T47D (cell line): ENCODE data around the gene KCNJ10.
A peak's percentile ranks its signal among the peaks of the same experiment; 100 is the strongest.

ENCODE experiments used
- DNase-seq, 2 experiments: peaks; one replicate each; pipeline versions ENCODE4 v3.0.0 to v3.0.0-alpha.2; 2011 to 2012; ENCODE audit warnings: low read depth in 1 of 2, low spot score in 1 of 2
- JUND ChIP-seq: IDR thresholded peaks from 2 replicates; pipeline ENCODE4 v1.6.1; 2012; ENCODE audit warnings: low read depth
- in situ Hi-C: cut with HindIII; loops from 2 replicates; pipeline ENCODE4 v1.10.0; 2016; ENCODE audit warnings: low sequenced_read_pairs, low pct_unique_long_range_greater_than_20kb

KCNJ10 gene

GRCh38 chr1:160086456-160086892 lies 16.5 kb upstream of the KCNJ10 start:
- in situ Hi-C loops: no loop called here
- no peak for TF ChIP-seq JUND
- DNase-seq: no peak

DNA sequence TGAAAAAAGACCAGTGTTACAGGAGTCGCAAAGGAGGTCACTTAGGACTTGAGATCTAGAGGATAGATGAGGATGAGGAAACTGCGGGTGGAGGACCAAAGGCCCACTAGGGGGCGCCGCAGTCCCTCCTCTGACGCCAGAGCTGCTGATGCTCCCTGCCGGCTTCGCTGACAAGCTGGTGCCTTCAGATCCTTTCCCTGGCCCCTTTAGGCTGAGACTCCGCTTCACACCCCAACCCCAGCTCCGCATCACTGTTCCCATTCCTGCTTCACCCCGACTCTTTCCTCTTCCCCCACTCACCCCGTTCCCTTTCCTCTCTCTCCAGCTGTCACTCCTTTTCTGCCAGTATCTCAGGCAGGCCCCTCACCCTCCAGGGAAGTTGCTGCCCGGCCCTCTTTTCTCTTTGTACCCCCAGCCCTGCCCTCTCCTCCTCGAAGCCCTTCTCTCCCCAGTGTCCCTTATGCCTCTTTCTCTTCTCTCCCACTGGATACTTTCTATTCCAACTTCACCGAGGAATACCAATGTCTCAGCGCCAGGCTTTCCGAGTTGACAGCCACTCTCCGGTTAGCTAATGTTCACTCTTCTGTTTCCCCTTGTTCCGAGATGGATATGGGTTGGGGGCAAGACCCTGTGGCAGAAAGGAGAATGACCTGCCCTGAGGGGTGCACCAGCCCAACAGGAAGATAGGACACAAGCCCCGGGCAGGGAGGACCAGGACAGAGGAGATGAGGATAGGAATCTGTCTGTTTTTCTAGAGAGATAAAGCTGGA lies 15.9 kb upstream of the KCNJ10 start:
- in situ Hi-C loops: no loop called here
- DNase-seq: peak; percentile 78 to 96
- TF ChIP-seq JUND: no peak

GRCh38 chr1:160084771-160085321 lies 14.9 kb upstream of the KCNJ10 start:
- in situ Hi-C loops: no loop called here
- no peak for DNase-seq
- no peak for TF ChIP-seq JUND

DNA sequence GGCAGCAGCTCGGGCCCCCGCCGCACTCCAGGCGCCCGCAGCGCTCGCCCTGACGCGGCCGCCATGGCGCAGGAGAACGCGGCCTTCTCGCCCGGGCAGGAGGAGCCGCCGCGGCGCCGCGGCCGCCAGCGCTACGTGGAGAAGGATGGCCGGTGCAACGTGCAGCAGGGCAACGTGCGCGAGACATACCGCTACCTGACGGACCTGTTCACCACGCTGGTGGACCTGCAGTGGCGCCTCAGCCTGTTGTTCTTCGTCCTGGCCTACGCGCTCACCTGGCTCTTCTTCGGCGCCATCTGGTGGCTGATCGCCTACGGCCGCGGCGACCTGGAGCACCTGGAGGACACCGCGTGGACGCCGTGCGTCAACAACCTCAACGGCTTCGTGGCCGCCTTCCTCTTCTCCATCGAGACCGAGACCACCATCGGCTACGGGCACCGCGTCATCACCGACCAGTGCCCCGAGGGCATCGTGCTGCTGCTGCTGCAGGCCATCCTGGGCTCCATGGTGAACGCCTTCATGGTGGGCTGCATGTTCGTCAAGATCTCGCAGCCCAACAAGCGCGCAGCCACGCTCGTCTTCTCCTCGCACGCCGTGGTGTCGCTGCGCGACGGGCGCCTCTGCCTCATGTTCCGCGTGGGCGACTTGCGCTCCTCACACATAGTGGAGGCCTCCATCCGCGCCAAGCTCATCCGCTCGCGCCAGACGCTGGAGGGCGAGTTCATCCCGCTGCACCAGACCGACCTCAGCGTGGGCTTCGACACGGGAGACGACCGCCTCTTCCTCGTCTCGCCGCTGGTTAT lies 14.2 kb upstream of the KCNJ10 start:
- peak; percentile 87 to 93 for DNase-seq
- no peak for TF ChIP-seq JUND
- in situ Hi-C loops: no loop called here

DNA sequence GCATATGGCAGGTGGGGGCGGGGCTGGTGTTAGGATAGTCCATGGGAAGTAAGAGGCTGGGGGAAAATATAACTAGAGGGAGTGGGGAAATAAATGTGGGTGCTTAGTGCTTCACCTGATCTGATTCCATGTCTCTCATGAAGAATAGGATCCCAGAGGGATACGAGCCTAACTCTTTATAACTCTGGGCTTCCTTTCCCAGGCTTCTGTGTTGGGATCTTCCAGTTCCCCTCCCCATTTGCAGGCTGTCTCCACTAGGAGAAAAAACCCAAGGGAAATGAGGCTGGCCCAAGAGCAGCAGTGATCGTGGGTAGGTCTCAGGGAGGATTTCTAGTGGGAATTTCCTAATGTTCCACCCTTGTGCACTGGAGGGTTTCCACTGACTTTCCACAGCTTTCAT lies 13.0 kb upstream of the KCNJ10 start:
- no peak for TF ChIP-seq JUND
- DNase-seq: no peak
- in situ Hi-C loops: no loop called here

GRCh38 chr1:160082487-160082886 lies 12.5 kb upstream of the KCNJ10 start:
- DNase-seq: no peak
- in situ Hi-C loops: no loop called here
- no peak for TF ChIP-seq JUND

GRCh38 chr1:160081261-160081936 lies 11.4 kb upstream of the KCNJ10 start, which contains the start of gene KCNJ9:
Gene KCNJ9, plus strand, starts transcription at chr1:160081538. Its CDS starts 2,493 bp downstream, at chr1:160084031.
- DNase-seq: no peak

DNA sequence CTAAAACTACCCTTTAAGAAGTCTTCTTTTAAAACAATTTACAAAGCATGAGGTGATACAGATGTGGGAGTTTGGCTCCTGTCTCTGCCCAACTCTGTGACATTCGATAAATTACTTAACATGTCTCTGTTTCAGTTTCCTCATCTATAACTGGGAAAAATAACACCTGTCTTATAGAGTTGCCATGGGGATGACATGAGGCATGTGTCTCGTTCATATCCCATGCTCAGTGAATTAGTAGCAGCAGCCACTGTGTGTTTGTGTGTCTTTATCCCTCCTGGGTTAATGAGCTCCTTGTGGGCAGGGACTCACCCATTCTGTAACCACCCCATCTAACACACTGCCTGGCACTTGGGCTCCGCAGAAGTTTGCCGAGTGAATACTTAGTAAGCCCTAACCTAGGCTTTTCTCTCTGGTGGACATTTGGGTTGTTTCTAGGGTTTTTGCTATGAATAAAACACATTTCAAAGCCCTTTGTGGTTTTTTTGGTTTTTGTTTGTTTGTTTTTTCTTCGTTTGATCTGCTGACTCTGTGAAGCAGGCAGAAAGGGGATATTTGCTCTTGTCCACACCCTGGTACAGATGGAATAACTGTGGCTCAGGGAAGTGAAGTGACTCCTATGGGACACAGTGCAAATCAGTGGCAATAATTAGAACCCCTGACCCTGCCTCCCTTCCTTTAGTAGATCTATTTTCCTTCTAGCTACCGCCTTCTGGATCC lies 10.6 kb upstream of the KCNJ10 start:
- TF ChIP-seq JUND: no peak
- no peak for DNase-seq
- in situ Hi-C loops: no loop called here

More at GRCh38 chr1:160081261-160081936, 11.4 kb upstream of the KCNJ10 start, which contains the start of gene KCNJ9:
- TF ChIP-seq JUND: no peak
- in situ Hi-C loops: no loop called here

DNA sequence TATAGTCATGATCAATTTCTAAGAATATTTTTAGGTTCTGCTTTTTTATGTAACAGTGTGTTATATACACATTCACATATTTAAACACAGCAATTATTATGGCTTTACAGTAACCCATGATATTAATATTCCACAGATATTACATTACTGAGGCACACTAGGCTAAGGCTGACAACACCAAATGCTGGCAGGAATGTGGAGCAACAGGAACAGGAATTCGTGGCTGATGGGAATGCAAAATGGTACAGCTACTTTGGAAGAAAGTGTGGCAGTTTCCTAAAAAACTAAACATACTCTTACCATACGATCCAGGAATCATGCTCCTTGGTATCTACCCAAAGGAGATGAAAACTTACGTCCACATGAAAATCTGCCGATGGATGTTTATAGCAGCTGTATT lies 9.5 kb upstream of the KCNJ10 start:
- DNase-seq: no peak
- no peak for TF ChIP-seq JUND
- in situ Hi-C loops: no loop called here

DNA sequence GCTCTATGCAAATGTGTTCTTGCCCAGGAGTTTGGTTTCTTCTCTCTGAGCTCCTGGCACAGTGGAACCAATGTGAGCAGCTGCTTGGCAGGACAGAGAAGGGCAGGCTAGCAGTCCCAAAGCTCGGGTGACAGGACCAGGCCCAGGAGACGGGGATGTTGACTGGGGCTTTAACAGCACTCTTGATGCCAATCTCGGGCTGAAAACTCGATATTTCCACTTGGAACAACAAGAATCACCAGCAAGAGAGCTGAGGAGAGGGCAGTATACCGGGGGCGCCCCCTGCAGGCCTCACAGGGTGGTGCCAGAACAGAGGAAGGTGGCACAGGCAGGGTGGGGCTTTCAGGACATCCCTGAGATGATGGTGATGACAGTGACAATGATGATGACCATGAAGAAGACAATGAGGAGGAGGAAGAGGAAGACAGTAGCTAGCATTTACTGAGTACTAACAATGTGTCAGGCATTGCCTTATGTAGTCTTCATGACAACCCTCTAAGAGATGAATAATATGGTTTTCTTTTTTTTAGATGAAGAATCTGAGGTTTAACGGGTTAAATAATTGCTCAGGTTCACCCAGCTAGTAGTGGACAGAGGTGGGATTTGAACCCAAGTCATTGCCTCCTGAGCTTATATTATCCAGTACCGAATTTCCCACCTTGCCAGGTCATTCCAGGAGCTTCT lies 8.7 kb upstream of the KCNJ10 start:
- TF ChIP-seq JUND: no peak
- in situ Hi-C loops: no loop called here
- peak in 1 of 2 experiments; percentile 69 for DNase-seq

GRCh38 chr1:160077486-160077885 lies 7.5 kb upstream of the KCNJ10 start:
- TF ChIP-seq JUND: no peak
- in situ Hi-C loops: no loop called here
- DNase-seq: no peak
